HCT116 (cell line): ENCODE measurements around the gene MYO3B. TPM values are rescaled to one million over a fixed set of nuclear protein-coding genes. Genes with fewer than 3 reads are reported as not detected.

Source experiments
- ATAC-seq: fragments of 200-7000 bp; cut with Tn5 transposase; 2 replicates; pipeline ENCODE4 v1.9.1; 2020; ENCODE audit warnings: mild to moderate bottlenecking, moderate library complexity
- BruUV-seq: library from RNA; stranded (reverse); fragments of 400-500 nt; replicated peaks from 2 replicates; lab custom pipeline; 2021; lab: Mats Ljungman, UMichigan
- CTCF ChIA-PET: fragments of 300-600 bp; sonication (Branson Sonifier 250); formaldehyde crosslinking; loops from one replicate; lab custom pipeline; 2021; ENCODE audit warnings: antibody characterized with exemption; lab: Charles Lee
- POLR2A ChIA-PET: fragments of 300-600, 350-600 bp; sonication (Branson Sonifier 250); formaldehyde crosslinking; loops from one replicate; lab custom pipeline; 2021; ENCODE audit warnings: antibody characterized with exemption; lab: Charles Lee
- RAD21 ChIA-PET, 2 experiments: fragments of 300-600 bp; sonication (Branson Sonifier 250); formaldehyde crosslinking; loops; one replicate each; lab custom pipeline; 2023; ENCODE audit warnings: low total read pairs in 2 of 2; ENCODE audit not compliant: uncharacterized antibody in 2 of 2, unreplicated experiment in 2 of 2, low non-redundant PET in 1 of 2; lab: Charles Lee
- DNase-seq: peaks from one replicate; pipeline ENCODE4 v3.0.0-alpha.2; 2010; ENCODE audit warnings: low read depth, low spot score
- H2AFZ ChIP-seq: fragments of 200-600 bp; shearing (Covaris generic), sonication (generic); 2 replicates; pipeline ENCODE4 v1.6.1; 2017; ENCODE audit warnings: low read depth, mixed run types, mixed read lengths, antibody characterized with exemption, low read length; ENCODE audit not compliant: poor library complexity, severe bottlenecking
- H3K27ac ChIP-seq: 2 replicates; pipeline ENCODE4 v1.5.1; 2012; ENCODE audit warnings: low read depth, low read length
- H3K27me3 ChIP-seq: fragments of 200-600 bp; sonication (generic); 2 replicates; pipeline ENCODE4 v1.6.1; 2016; ENCODE audit warnings: mixed run types, low read length, mixed read lengths; ENCODE audit not compliant: insufficient read depth
- H3K36me3 ChIP-seq, 2 experiments: fragments of 200-500 bp in 1 of 2; fragments of 200-600 bp in 1 of 2; sonication (Bioruptor generic) in 1 of 2; sonication (generic) in 1 of 2; 2 replicates each; pipeline versions ENCODE4 v1.5.1 to v1.6.1; 2014 to 2016; ENCODE audit warnings: low read length in 2 of 2, inconsistent platforms in 1 of 2, mixed read lengths in 1 of 2, mixed run types in 1 of 2; ENCODE audit not compliant: insufficient read depth in 2 of 2, control insufficient read depth in 1 of 2
- H3K4me1 ChIP-seq, 2 experiments: fragments of 200-600 bp in 1 of 2; sonication (generic) in 1 of 2; 2 replicates each; pipeline versions ENCODE4 v1.5.1 to v1.6.1; 2012 to 2017; ENCODE audit warnings: low read length in 2 of 2, inconsistent platforms in 1 of 2, mild to moderate bottlenecking in 1 of 2, mixed read lengths in 1 of 2, mixed run types in 1 of 2, moderate library complexity in 1 of 2; ENCODE audit not compliant: insufficient read depth in 2 of 2, control insufficient read depth in 1 of 2
- H3K4me2 ChIP-seq: fragments of 200-600 bp; sonication (generic); 2 replicates; pipeline ENCODE4 v1.6.1; 2017; ENCODE audit warnings: mixed run types, low read length, mixed read lengths
- H3K4me3 ChIP-seq, 2 experiments: fragments of 200-600 bp in 1 of 2; sonication (generic) in 1 of 2; replicated peaks in 1 of 2; 2 replicates each; pipeline ENCODE4 v1.5.1; 2011 to 2016; ENCODE audit warnings: low read length in 2 of 2, control low read depth in 1 of 2, low read depth in 1 of 2, mild to moderate bottlenecking in 1 of 2, mixed read lengths in 1 of 2, mixed run types in 1 of 2
- H3K79me2 ChIP-seq: fragments of 200-600 bp; sonication (generic); 2 replicates; pipeline ENCODE4 v1.6.1; 2017; ENCODE audit warnings: mild to moderate bottlenecking, mixed run types, low read length, moderate library complexity, mixed read lengths; ENCODE audit not compliant: insufficient read depth
- H3K9ac ChIP-seq: fragments of 200-600 bp; sonication (generic); 2 replicates; pipeline ENCODE4 v1.6.1; 2016; ENCODE audit warnings: low read length, mixed read lengths
- H3K9me2 ChIP-seq: fragments of 200-600 bp; sonication (generic), shearing (Covaris generic); 2 replicates; pipeline ENCODE4 v1.6.1; 2017; ENCODE audit warnings: mixed run types, mild to moderate bottlenecking, moderate library complexity; ENCODE audit not compliant: insufficient read depth
- H3K9me3 ChIP-seq, 2 experiments: fragments of 200-500 bp in 1 of 2; fragments of 200-600 bp in 1 of 2; sonication (Bioruptor generic) in 1 of 2; sonication (generic) in 1 of 2; 2 replicates each; pipeline ENCODE4 v1.6.1; 2014 to 2017; ENCODE audit warnings: low read length in 2 of 2, mixed read lengths in 2 of 2, inconsistent platforms in 1 of 2, low read depth in 1 of 2, mild to moderate bottlenecking in 1 of 2, mixed run types in 1 of 2, moderate library complexity in 1 of 2; ENCODE audit not compliant: control insufficient read depth in 1 of 2, insufficient read depth in 1 of 2
- H4K20me1 ChIP-seq: fragments of 200-600 bp; sonication (generic), shearing (Covaris generic); 2 replicates; pipeline ENCODE4 v1.6.1; 2017; ENCODE audit warnings: mixed run types, mild to moderate bottlenecking, moderate library complexity; ENCODE audit not compliant: insufficient read depth
- CBX3 ChIP-seq: IDR thresholded peaks from 2 replicates; pipeline ENCODE4 v1.6.1; 2012; ENCODE audit warnings: low read depth
- ELF1 ChIP-seq: IDR thresholded peaks from 2 replicates; pipeline ENCODE4 v1.6.1; 2012; ENCODE audit warnings: low read depth, borderline replicate concordance
- FOSL1 ChIP-seq: IDR thresholded peaks from 2 replicates; pipeline ENCODE4 v1.6.1; 2012; ENCODE audit warnings: low read depth
- JUND ChIP-seq: IDR thresholded peaks from 2 replicates; pipeline ENCODE4 v1.6.1; 2012
- SIN3A ChIP-seq: IDR thresholded peaks from 2 replicates; pipeline ENCODE4 v1.6.1; 2012; ENCODE audit warnings: low read depth
- TCF7L2 ChIP-seq: IDR thresholded peaks from 2 replicates; pipeline ENCODE4 v1.7.0; 2011; ENCODE audit warnings: borderline replicate concordance, inconsistent platforms; ENCODE audit not compliant: insufficient read depth, insufficient read length; ENCODE audit errors: extremely low read depth
- YY1 ChIP-seq: IDR thresholded peaks from 2 replicates; pipeline ENCODE4 v1.6.1; 2011; ENCODE audit warnings: low read length, low read depth, moderate library complexity, mild to moderate bottlenecking; ENCODE audit not compliant: insufficient replicate concordance; ENCODE audit errors: extremely low read depth
- ZFX ChIP-seq: fragments of 450-650 bp; IDR thresholded peaks from 2 replicates; pipeline ENCODE4 v1.6.1; 2017
- intact Hi-C: fragments of 100-400 bp; cut with micrococcal nuclease; formaldehyde crosslinking; loops from 2 replicates; pipeline ENCODE4 v1.10.0; 2022
- total RNA-seq: library from RNA; stranded (reverse); gene quantifications from one replicate; pipeline ENCODE4 v1.2.1, GENCODE V29; 2021; ENCODE audit not compliant: unreplicated experiment
- TF ChIP-seq, protein P1 (sequence below), 3 experiments: fragments of 200-600 bp in 1 of 3; sonication (generic) in 1 of 3; IDR thresholded peaks in 2 of 3; conservative IDR thresholded peaks in 1 of 3; 2 replicates each; pipeline ENCODE4 v1.5.1; 2012 to 2017; ENCODE audit warnings: low read depth in 2 of 3, low read length in 2 of 3, antibody characterized with exemption in 1 of 3, borderline replicate concordance in 1 of 3, control low read depth in 1 of 3, mild to moderate bottlenecking in 1 of 3, mixed read lengths in 1 of 3, mixed run types in 1 of 3, moderate library complexity in 1 of 3; ENCODE audit not compliant: insufficient read depth in 1 of 3
- TF ChIP-seq, protein P2 (sequence below): IDR thresholded peaks from 2 replicates; pipeline ENCODE4 v1.6.1; 2011; ENCODE audit warnings: mild to moderate bottlenecking, low read length, moderate library complexity; ENCODE audit not compliant: insufficient replicate concordance; ENCODE audit errors: extremely low read depth

The MYO3B gene
- total RNA-seq, 1 experiment from 2014 or later, result not detected

- Histone ChIP-seq H3K79me2 (no peaks in the 10 kb centered on the region), H3K9me3 (no peaks in the 10 kb centered on the region), H3K9ac (no peak overlapping the region), H3K36me3 (no peaks in the 10 kb centered on the region), H3K9me2 (no peaks in the 10 kb centered on the region), H3K27me3 (no peaks in the 10 kb centered on the region), H3K4me2 (no peak overlapping the region)
- no TSS peak for BruUV-seq
- POLR2A ChIA-PET, result no interaction called here
- ATAC-seq, result no peak
- intact Hi-C loops, result no loop called here
- no peak for DNase-seq
- TF ChIP-seq, protein P1, sequence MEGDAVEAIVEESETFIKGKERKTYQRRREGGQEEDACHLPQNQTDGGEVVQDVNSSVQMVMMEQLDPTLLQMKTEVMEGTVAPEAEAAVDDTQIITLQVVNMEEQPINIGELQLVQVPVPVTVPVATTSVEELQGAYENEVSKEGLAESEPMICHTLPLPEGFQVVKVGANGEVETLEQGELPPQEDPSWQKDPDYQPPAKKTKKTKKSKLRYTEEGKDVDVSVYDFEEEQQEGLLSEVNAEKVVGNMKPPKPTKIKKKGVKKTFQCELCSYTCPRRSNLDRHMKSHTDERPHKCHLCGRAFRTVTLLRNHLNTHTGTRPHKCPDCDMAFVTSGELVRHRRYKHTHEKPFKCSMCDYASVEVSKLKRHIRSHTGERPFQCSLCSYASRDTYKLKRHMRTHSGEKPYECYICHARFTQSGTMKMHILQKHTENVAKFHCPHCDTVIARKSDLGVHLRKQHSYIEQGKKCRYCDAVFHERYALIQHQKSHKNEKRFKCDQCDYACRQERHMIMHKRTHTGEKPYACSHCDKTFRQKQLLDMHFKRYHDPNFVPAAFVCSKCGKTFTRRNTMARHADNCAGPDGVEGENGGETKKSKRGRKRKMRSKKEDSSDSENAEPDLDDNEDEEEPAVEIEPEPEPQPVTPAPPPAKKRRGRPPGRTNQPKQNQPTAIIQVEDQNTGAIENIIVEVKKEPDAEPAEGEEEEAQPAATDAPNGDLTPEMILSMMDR (IDR thresholded peaks at IDR 0.05 in 2 of 3, conservative IDR thresholded peaks at IDR 0.05 in 1 of 3; ENCODE audit: borderline replicate concordance in 1 of 3, insufficient read depth in 1 of 3, low read depth in 2 of 3, low read length in 2 of 3), result no peak
- TF ChIP-seq, all 23 proteins: peak for 0
- RAD21 ChIA-PET, result no interaction called here
- Histone ChIP-seq H2AFZ (no peak overlapping the region), H4K20me1 (no peaks in the 10 kb centered on the region), H3K4me1 (no peaks in the 10 kb centered on the region), H3K27ac (no peak overlapping the region), H3K4me3 (no peak overlapping the region)
- CTCF ChIA-PET, result no interaction called here
Measured at GRCh38 chr2:170554278-170554955, 376.5 kb downstream of the MYO3B start.

- no peaks in the 10 kb centered on the region for H4K20me1 ChIP-seq
- H3K4me3 ChIP-seq, result no peak overlapping the region
- ChIA-PET POLR2A (no interaction called here), CTCF (no interaction called here), RAD21 (no interaction called here)
- no peaks in the 10 kb centered on the region for H3K9me2 ChIP-seq
- no peak for ATAC-seq
- H2AFZ ChIP-seq, result no peak overlapping the region
- H3K4me2 ChIP-seq, result no peak overlapping the region
- no peak overlapping the region for H3K9ac ChIP-seq
- no TSS peak for BruUV-seq
- no peaks in the 10 kb centered on the region for H3K79me2 ChIP-seq
- no peak for DNase-seq
- no peaks in the 10 kb centered on the region for H3K27me3 ChIP-seq
- H3K36me3 ChIP-seq, result no peaks in the 10 kb centered on the region
- H3K9me3 ChIP-seq, result no peaks in the 10 kb centered on the region
- no peaks in the 10 kb centered on the region for H3K4me1 ChIP-seq
- intact Hi-C loops, result no loop called here
- H3K27ac ChIP-seq, result no peak overlapping the region
- TF ChIP-seq FOSL1, result no peak
- TF ChIP-seq, protein P1 (IDR thresholded peaks at IDR 0.05 in 2 of 3, conservative IDR thresholded peaks at IDR 0.05 in 1 of 3; ENCODE audit: borderline replicate concordance in 1 of 3, insufficient read depth in 1 of 3, low read depth in 2 of 3, low read length in 2 of 3), result no peak
- no peak for TF ChIP-seq TCF7L2
- no peak for TF ChIP-seq CBX3
- TF ChIP-seq YY1, result no peak
- TF ChIP-seq ZFX, result no peak
- no peak for TF ChIP-seq SIN3A
- TF ChIP-seq, protein P2, sequence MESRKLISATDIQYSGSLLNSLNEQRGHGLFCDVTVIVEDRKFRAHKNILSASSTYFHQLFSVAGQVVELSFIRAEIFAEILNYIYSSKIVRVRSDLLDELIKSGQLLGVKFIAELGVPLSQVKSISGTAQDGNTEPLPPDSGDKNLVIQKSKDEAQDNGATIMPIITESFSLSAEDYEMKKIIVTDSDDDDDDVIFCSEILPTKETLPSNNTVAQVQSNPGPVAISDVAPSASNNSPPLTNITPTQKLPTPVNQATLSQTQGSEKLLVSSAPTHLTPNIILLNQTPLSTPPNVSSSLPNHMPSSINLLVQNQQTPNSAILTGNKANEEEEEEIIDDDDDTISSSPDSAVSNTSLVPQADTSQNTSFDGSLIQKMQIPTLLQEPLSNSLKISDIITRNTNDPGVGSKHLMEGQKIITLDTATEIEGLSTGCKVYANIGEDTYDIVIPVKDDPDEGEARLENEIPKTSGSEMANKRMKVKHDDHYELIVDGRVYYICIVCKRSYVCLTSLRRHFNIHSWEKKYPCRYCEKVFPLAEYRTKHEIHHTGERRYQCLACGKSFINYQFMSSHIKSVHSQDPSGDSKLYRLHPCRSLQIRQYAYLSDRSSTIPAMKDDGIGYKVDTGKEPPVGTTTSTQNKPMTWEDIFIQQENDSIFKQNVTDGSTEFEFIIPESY, result no peak
- TF ChIP-seq JUND, result no peak
- no peak for TF ChIP-seq ELF1
Measured at GRCh38 chr2:170562928-170563327, 385.0 kb downstream of the MYO3B start.
